ACC112 (cell line): ENCODE data around the gene CHP1.
"Not testable (repeated sequence)": the region's sequence is repeated elsewhere in the genome, so short reads cannot be mapped to it uniquely, and the experiment has no call there.

ENCODE experiments used
- H2AFZ ChIP-seq: fragments of 200-600 bp; sonication (generic); one replicate; pipeline ENCODE4 v1.6.0; 2017; ENCODE audit warnings: antibody characterized with exemption, low read length; ENCODE audit not compliant: unreplicated experiment
- H3K27ac ChIP-seq: fragments of 200-600 bp; sonication (generic); 2 replicates; pipeline ENCODE4 v1.5.1; 2014; ENCODE audit warnings: low read depth, mild to moderate bottlenecking, antibody characterized with exemption, low read length, moderate library complexity
- H3K27me3 ChIP-seq: fragments of 200-600 bp; sonication (generic); 2 replicates; pipeline ENCODE4 v1.6.1; 2014; ENCODE audit warnings: mild to moderate bottlenecking, antibody characterized with exemption, low read length, moderate library complexity, mixed read lengths; ENCODE audit not compliant: insufficient read depth
- H3K36me3 ChIP-seq: fragments of 200-600 bp; sonication (generic); 2 replicates; pipeline ENCODE4 v1.6.1; 2016; ENCODE audit warnings: mild to moderate bottlenecking, antibody characterized with exemption, low read length, moderate library complexity, mixed read lengths; ENCODE audit not compliant: insufficient read depth
- H3K4me1 ChIP-seq: fragments of 200-600 bp; sonication (generic); one replicate; pipeline ENCODE4 v1.6.1; 2016; ENCODE audit warnings: low read length, mixed read lengths; ENCODE audit not compliant: insufficient read depth, unreplicated experiment, control insufficient read depth
- H3K4me3 ChIP-seq: fragments of 200-600 bp; sonication (generic); 2 replicates; pipeline ENCODE4 v1.5.1; 2014; ENCODE audit warnings: mild to moderate bottlenecking, low read depth, low read length
- H3K79me2 ChIP-seq: fragments of 200-600 bp; sonication (generic); one replicate; pipeline ENCODE4 v1.6.0; 2016; ENCODE audit warnings: low read length; ENCODE audit not compliant: control insufficient read depth, unreplicated experiment, insufficient read depth

Gene CHP1

GRCh38 chr15:41256103-41256502 is 25.0 kb downstream of the CHP1 start:
- 0 out of 2 replicates have a peak, but pooled peaks cover 6% of the 10 kb centered on the region for H3K36me3 ChIP-seq
- no peaks in the 10 kb centered on the region for H3K27me3 ChIP-seq
- H3K27ac ChIP-seq, result 0 out of 2 replicates have a peak overlapping the region, but pooled peaks have one; percentile 6
- no peak overlapping the region for H2AFZ ChIP-seq
- no peak overlapping the region for H3K4me3 ChIP-seq
- H3K79me2 ChIP-seq, result peaks cover 3% of the 10 kb centered on the region
- H3K4me1 ChIP-seq, result peaks cover 15% of the 10 kb centered on the region

- Histone ChIP-seq H3K4me3 (no peak overlapping the region), H3K4me1 (peaks cover 15% of the 10 kb centered on the region), H3K79me2 (no peaks in the 10 kb centered on the region), H3K27me3 (no peaks in the 10 kb centered on the region), H2AFZ (no peak overlapping the region), H3K36me3 (0 out of 2 replicates have a peak, but pooled peaks cover 6% of the 10 kb centered on the region), H3K27ac (no peak overlapping the region)
Measured at GRCh38 chr15:41256577-41257038, 25.5 kb downstream of the CHP1 start.

- H3K4me1 ChIP-seq, result peaks cover 15% of the 10 kb centered on the region
- H3K36me3 ChIP-seq, result peaks cover 14% of the 10 kb centered on the region; the same call in 1 of the 2 replicates
- no peak overlapping the region for H2AFZ ChIP-seq
- no peak overlapping the region for H3K4me3 ChIP-seq
- H3K27ac ChIP-seq, result no peak overlapping the region
- no peaks in the 10 kb centered on the region for H3K79me2 ChIP-seq
- H3K27me3 ChIP-seq, result no peaks in the 10 kb centered on the region
Measured at GRCh38 chr15:41258750-41259471, 27.8 kb downstream of the CHP1 start.

GRCh38 chr15:41259546-41260189 is 28.6 kb downstream of the CHP1 start:
- Histone ChIP-seq H3K36me3 (peaks cover 14% of the 10 kb centered on the region; the same call in 1 of the 2 replicates), H3K27me3 (no peaks in the 10 kb centered on the region), H3K27ac (no peak overlapping the region), H3K4me1 (peaks cover 15% of the 10 kb centered on the region), H3K79me2 (no peaks in the 10 kb centered on the region), H2AFZ (no peak overlapping the region), H3K4me3 (no peak overlapping the region)

GRCh38 chr15:41260924-41261323 is 29.9 kb downstream of the CHP1 start:
- H3K36me3 ChIP-seq, result peaks cover 12% of the 10 kb centered on the region; the same call in 1 of the 2 replicates
- H3K79me2 ChIP-seq, H2AFZ ChIP-seq, H3K27me3 ChIP-seq, H3K4me3 ChIP-seq, H3K27ac ChIP-seq: not testable (repeated sequence)
- peaks cover 12% of the 10 kb centered on the region for H3K4me1 ChIP-seq

GRCh38 chr15:41262571-41262970 is 31.5 kb downstream of the CHP1 start:
- no peak overlapping the region for H3K27ac ChIP-seq
- H3K4me3 ChIP-seq, result no peak overlapping the region
- H3K4me1 ChIP-seq, result no peaks in the 10 kb centered on the region
- H3K36me3 ChIP-seq, result peaks cover 12% of the 10 kb centered on the region; the same call in 1 of the 2 replicates
- H3K27me3 ChIP-seq, result no peaks in the 10 kb centered on the region
- no peaks in the 10 kb centered on the region for H3K79me2 ChIP-seq
- no peak overlapping the region for H2AFZ ChIP-seq

- Histone ChIP-seq H2AFZ (no peak overlapping the region), H3K4me1 (no peaks in the 10 kb centered on the region), H3K27ac (no peak overlapping the region), H3K36me3 (peaks cover 9% of the 10 kb centered on the region; the same call in 1 of the 2 replicates), H3K79me2 (no peaks in the 10 kb centered on the region), H3K4me3 (no peak overlapping the region), H3K27me3 (no peaks in the 10 kb centered on the region)
Measured at GRCh38 chr15:41263891-41264351, 32.9 kb downstream of the CHP1 start.

GRCh38 chr15:41269887-41270286 is 38.8 kb downstream of the CHP1 start:
- H3K4me1 ChIP-seq, result no peaks in the 10 kb centered on the region
- H3K79me2 ChIP-seq, result no peaks in the 10 kb centered on the region
- H3K4me3 ChIP-seq, result no peak overlapping the region
- no peak overlapping the region for H2AFZ ChIP-seq
- no peaks in the 10 kb centered on the region for H3K27me3 ChIP-seq
- peaks cover 4% of the 10 kb centered on the region; the same call in 1 of the 2 replicates for H3K36me3 ChIP-seq
- H3K27ac ChIP-seq, result no peak overlapping the region

GRCh38 chr15:41276831-41277230 is 45.8 kb downstream of the CHP1 start:
- Histone ChIP-seq H3K36me3 (peaks cover 10% of the 10 kb centered on the region), H3K27me3 (no peaks in the 10 kb centered on the region), H3K79me2 (no peaks in the 10 kb centered on the region), H3K27ac (no peak overlapping the region), H2AFZ (no peak overlapping the region), H3K4me1 (peaks cover 9% of the 10 kb centered on the region), H3K4me3 (no peak overlapping the region)

GRCh38 chr15:41278319-41278718 is 47.3 kb downstream of the CHP1 start:
- Histone ChIP-seq H3K79me2 (no peaks in the 10 kb centered on the region), H3K36me3 (peaks cover 10% of the 10 kb centered on the region; the same call in 1 of the 2 replicates), H3K4me3 (no peak overlapping the region), H3K27ac (no peak overlapping the region), H3K27me3 (no peaks in the 10 kb centered on the region), H2AFZ (no peak overlapping the region), H3K4me1 (peaks cover 16% of the 10 kb centered on the region)
